ENCODE measurements around the gene SYNJ1.
"Not testable (repeated sequence)": the region's sequence is repeated elsewhere in the genome, so short reads cannot be mapped to it uniquely, and the experiment has no call there.

SYNJ1 gene

DNA sequence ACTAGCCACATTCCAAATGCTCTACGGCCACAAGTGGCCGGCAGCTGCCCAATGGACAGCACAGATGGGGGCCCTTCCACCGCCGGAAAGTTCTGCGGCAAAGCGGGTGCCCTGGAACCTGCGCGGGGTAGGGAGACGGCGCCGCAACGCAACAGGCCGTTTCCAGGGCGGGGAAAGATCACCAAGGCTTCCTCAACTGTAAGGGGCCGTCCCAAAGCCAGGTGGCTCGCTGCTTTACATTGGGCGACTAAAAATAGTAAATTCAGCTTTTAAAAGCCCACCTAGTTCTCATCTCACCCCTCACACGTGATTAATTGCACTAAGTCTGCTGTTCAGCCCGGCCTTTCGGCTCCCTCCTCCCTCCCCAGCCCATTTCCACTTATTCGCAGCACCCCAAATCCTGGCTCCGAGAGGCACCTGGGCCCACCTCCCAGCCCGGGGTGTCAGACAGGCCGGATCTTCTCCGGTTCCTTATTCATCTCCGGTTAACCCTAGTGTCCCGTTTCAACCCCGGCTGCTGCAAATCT is 116.3 kb downstream of the SYNJ1 start:
- DNase-seq: no peak

DNA sequence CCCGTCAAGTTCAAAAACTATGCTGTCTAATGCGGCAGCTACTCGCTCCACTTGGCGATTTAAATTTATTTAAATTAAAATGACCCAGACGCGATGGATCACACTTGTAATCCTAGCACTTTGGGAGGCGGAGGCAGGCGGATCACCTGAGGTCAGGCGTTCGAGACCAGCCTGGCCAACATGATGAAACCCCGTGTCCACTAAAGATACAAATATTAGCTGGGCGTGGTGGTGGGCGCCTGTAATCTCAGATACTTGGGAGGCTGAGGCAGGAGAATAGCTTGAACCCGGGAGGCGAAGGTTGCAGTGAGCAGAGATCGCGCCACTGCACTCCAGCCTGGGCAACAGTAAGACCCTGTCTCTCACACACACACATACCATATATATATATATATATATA is 116.9 kb downstream of the SYNJ1 start:
- not testable (repeated sequence) for DNase-seq

DNA sequence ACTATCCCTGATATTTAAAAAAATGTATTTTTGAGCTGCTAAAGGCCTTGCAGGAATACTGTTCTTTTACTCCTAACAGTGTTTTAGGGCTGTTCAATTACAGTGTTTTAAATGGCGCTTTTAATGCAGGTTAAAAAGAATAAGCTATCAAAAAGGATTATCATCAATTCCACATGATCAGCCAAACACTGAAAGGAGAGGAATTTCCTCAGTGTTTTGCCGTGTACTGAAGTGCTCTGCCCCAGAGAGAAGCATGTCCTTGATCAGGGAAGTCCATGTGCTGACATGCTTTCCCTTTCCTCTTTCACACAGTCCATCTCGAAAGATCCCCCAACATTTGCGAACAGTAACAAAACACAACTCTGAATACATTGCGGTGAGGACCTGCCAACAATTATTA is 119.0 kb downstream of the SYNJ1 start:
- DNase-seq: no peak

DNA sequence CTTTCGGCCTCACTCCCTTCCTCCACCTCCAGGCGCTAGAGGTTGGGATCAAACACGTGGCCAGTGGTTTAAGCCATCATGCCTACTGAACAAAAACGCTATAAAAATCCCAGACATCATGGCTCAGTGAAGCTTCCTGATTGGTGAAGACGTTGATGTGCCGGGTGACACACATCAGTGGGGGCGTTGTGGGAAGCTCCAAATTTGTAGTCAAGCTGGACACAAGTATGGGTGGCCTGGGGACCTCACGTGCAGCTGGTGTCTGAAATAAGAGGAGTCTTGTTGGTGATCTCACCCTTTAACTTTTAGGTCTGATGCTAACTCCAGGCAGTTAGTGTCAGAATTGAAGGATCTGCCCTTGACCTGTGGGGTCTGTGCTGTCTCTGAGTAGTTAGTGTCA is 122.3 kb downstream of the SYNJ1 start:
- no peak for DNase-seq

- no peak for DNase-seq
Observed at GRCh38 chr21:32604464-32604863, 123.3 kb downstream of the SYNJ1 start.

- no peak for DNase-seq
Observed at GRCh38 chr21:32603131-32603530, 124.7 kb downstream of the SYNJ1 start.

GRCh38 chr21:32602099-32602498 is 125.7 kb downstream of the SYNJ1 start:
- DNase-seq: no peak

GRCh38 chr21:32599526-32599925 is 128.3 kb downstream of the SYNJ1 start:
- no peak for DNase-seq

- DNase-seq: no peak
Observed at GRCh38 chr21:32599091-32599490, 128.7 kb downstream of the SYNJ1 start.

GRCh38 chr21:32597205-32597604 is 130.6 kb downstream of the SYNJ1 start:
- no peak for DNase-seq

DNA sequence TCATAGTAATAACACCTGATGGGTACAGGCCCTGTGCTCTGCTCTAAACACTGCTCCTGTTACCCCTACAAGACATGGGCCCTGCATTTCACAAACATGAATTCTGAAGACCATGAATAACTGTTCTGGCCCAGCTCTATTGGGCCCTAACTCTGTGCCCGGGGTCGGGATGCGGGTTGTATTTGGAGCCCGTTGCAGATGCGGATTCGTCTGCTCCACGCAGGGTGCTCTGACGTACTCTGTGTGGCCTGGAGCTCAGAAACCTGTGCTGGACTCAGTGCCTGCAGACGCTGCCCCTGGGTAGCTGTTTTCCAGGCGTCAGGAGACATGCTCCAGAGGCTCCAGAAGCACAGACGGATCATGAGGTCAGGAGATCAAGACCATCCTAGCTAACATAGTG is 132.4 kb downstream of the SYNJ1 start:
- DNase-seq: no peak

GRCh38 chr21:32593690-32594089 is 134.1 kb downstream of the SYNJ1 start:
- DNase-seq: no peak

DNA sequence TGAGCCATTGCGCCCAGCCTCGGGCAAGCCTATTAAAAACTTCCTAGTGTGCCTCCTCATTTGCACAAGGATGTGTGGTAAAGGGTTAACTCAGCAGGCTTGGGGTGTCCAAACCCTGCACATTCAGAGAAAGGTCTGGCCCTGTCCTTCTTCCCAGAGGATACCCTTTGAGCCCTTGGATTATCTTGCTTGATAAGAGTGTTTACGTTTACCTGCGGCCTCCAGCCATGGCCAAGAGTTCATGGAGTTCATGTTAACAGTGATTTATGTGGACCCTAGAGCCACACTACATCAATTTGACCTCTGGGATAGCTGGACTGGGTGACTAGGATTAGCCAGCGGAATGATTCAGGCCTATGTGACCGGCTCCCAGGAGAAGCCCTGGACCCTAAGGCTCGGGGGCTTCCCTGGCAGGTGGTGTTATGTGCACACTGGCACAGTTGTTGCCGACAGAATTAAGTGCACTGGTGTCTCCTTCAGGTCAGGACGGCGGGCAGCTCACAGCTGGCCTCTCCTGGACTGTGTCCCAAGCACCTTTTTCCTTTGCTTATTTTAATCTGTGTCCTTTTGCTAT is 134.8 kb downstream of the SYNJ1 start:
- no peak for DNase-seq

DNA sequence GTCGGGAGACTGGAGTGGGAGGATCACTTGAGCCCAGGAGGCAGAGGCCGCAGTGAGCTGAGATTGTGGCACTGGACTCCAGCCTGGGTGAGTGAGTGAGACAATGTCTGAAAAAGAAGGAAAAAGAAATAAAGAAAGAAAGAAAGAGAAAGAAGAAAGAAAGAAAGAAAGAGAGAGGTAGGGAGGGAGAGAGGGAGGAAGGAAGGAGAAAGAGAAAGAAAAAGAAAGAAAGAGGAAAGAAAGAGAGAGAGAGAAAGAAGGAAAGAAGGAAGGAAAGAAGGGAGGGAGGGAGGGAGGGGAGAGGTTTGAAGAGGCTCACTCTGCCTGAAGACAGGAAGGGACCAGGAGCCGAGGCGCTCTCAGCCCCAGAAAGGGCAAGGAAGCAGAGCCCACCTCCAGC is 137.7 kb downstream of the SYNJ1 start:
- no peak for DNase-seq

- DNase-seq: no peak
Observed at GRCh38 chr21:32587651-32588050, 140.2 kb downstream of the SYNJ1 start.

- no peak for DNase-seq
Observed at GRCh38 chr21:32587120-32587519, 140.7 kb downstream of the SYNJ1 start.

- DNase-seq: no peak
Observed at GRCh38 chr21:32585970-32586369, 141.8 kb downstream of the SYNJ1 start.

DNA sequence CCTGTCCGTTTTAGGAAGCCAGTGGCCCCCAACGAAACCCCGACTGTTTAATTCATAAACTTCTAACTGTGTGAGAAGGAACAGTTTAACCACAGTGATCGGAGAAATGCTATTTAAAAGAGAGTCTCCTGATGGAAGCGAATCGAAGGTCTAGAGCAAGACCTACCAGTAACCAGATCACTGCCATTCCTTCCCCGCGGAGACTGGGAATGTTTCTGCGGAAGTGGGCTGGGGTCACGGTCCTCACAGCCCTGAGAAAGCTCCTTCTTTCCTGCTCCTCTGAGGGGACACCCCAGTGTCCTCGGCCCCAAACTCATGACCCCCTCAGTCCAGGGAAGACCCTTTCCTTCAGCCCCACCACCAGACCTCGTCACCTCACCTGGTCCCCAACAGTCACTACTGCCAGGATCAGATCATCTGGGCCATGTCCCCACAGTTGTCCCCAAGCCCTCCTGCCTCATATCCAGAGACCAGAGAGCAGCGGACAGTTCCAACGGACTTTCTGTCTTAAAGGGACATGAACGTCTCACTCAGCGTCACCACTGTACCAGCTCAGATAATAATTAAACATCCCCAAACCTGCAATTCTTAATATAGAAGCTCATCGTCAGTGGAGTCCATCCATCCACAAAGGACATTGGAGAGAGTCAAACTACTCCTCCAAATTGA is 142.6 kb downstream of the SYNJ1 start, which contains the start of gene TCP10L:
TCP10L (minus strand) TSS at position 482 of the 669 bp plus-strand sequence. CDS start 1,219 bp downstream, outside the sequence.
- DNase-seq: no peak

- DNase-seq: no peak
Observed at GRCh38 chr21:32584472-32584871, 143.3 kb downstream of the SYNJ1 start.

- DNase-seq: no peak
Observed at GRCh38 chr21:32581732-32582131, 146.1 kb downstream of the SYNJ1 start.

GRCh38 chr21:32580949-32581348 is 146.9 kb downstream of the SYNJ1 start:
- DNase-seq: no peak
